ENCODE data around the gene ART4.

DNA sequence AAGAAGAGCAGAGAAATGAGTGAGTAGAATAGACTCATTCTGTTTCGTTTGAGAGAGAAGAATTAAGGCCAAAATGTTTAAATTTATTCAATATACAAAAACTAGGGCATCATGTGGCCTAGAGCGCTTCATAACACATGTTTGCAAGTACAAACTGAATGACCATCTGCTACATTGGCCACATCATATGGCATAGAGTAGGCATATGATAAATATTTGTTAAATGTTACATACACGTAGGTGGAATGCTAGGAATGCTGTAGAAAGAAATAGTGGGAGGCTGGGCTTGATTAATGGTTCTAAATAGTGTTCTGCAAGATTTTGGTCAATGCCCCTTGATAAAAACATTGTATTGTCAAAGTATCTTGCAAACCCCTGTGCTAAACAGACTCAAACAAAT is 31.6 kb upstream of the ART4 start:
- no peak for TF ChIP-seq YY1 (IDR thresholded peaks at IDR 0.05)
- no peak for TF ChIP-seq GABPA (IDR thresholded peaks at IDR 0.05 in 1 of 2, conservative IDR thresholded peaks at IDR 0.05 in 1 of 2)
- TF ChIP-seq, protein P1, sequence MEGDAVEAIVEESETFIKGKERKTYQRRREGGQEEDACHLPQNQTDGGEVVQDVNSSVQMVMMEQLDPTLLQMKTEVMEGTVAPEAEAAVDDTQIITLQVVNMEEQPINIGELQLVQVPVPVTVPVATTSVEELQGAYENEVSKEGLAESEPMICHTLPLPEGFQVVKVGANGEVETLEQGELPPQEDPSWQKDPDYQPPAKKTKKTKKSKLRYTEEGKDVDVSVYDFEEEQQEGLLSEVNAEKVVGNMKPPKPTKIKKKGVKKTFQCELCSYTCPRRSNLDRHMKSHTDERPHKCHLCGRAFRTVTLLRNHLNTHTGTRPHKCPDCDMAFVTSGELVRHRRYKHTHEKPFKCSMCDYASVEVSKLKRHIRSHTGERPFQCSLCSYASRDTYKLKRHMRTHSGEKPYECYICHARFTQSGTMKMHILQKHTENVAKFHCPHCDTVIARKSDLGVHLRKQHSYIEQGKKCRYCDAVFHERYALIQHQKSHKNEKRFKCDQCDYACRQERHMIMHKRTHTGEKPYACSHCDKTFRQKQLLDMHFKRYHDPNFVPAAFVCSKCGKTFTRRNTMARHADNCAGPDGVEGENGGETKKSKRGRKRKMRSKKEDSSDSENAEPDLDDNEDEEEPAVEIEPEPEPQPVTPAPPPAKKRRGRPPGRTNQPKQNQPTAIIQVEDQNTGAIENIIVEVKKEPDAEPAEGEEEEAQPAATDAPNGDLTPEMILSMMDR (IDR thresholded peaks at IDR 0.05; ENCODE audit: low read depth, low read length, missing input control), result no peak
